GM12892 (cell line): ENCODE measurements around the gene RNF152.

Source experiments
- POLR2A ChIP-seq: IDR thresholded peaks from 2 replicates; pipeline ENCODE4 v1.6.1; 2011; ENCODE audit warnings: low read depth, low read length, control low read depth
- POLR2AphosphoS5 ChIP-seq: IDR thresholded peaks from 2 replicates; pipeline ENCODE4 v1.6.1; 2011; ENCODE audit warnings: low read depth, low read length, control low read depth

- TF ChIP-seq POLR2A, result no peak
- no peak for TF ChIP-seq POLR2AphosphoS5
Measured at GRCh38 chr18:61859113-61859512, 33.7 kb downstream of the RNF152 start.
